ENCODE data around the gene COL5A1. TPM values are rescaled to one million over a fixed set of nuclear protein-coding genes. Genes with fewer than 3 reads are reported as not detected.

COL5A1 gene
- total RNA-seq, 1 experiment from 2014 or later, result 9.5 TPM

DNA sequence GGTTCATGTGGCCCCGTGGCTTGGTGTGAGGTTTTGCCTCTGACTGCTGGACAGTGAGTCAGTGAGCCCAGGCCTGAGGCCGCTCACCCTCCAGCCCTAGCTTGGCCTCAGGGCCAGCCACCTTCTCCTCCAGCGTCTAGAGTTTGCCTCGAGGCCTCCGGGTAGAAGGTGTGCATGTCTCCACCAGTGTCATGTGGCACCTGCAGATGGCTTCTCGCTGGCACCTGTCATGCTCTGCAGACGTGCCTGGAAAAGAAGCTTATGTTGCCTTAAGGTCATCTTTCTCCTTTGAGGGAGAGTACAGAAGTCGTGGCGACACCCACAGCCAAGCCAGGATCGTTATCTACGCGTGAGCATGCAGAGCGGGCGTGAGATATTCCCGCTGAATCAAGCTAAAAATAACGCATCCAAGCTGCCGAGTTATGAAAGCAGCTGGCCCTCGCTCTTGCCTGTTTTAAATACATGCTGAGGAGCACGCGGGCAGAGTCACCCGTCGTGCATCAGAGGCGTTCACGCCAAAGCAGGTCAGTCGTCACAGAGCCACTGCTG lies 159.3 kb downstream of the COL5A1 start:
- Histone ChIP-seq H3K9me3 (ENCODE audit: control insufficient read depth, low read depth, low read length) (no peaks in the 10 kb centered on the region), H3K18ac (ENCODE audit: insufficient read length, low read depth, low read length) (no peak overlapping the region), H4K91ac (ENCODE audit: insufficient read length, low read depth, low read length) (no peak overlapping the region), H2BK20ac (ENCODE audit: low read depth, low read length, poor library complexity, severe bottlenecking) (no peak overlapping the region), H3K4me2 (ENCODE audit: insufficient read depth, insufficient read length, low read length) (no peak overlapping the region), H3K23ac (ENCODE audit: insufficient read length, low read depth, low read length) (no peak overlapping the region), H2BK12ac (ENCODE audit: insufficient read length, low read depth, low read length) (no peak overlapping the region), H3K79me2 (ENCODE audit: insufficient read depth, low read length) (no peaks in the 10 kb centered on the region), H3K23me2 (ENCODE audit: insufficient read length, low read depth, low read length, poor library complexity, severe bottlenecking) (no peaks in the 10 kb centered on the region), H4K5ac (ENCODE audit: insufficient read length, low read depth, low read length) (no peak overlapping the region), H3T11ph (ENCODE audit: low read length) (no peak overlapping the region), H3K56ac (ENCODE audit: insufficient read length, low read depth, low read length) (no peak overlapping the region), H3K27me3 (ENCODE audit: insufficient read depth, low read length) (no peaks in the 10 kb centered on the region), H4K20me1 (ENCODE audit: control insufficient read depth, insufficient read depth, insufficient read length) (no peaks in the 10 kb centered on the region), H2AFZ (ENCODE audit: low read length) (no peak overlapping the region), H4K8ac (replicated peaks; ENCODE audit: insufficient read length, low read depth, low read length) (no peak overlapping the region), H2BK5ac (ENCODE audit: insufficient read length, low read length) (no peak overlapping the region), H3K9ac (ENCODE audit: extremely low read depth, insufficient read length, low read length) (no peak overlapping the region), H2BK15ac (ENCODE audit: low read depth, low read length) (no peak overlapping the region), H3K27ac (ENCODE audit: insufficient read length, low read depth, low read length) (no peak overlapping the region), H3K4ac (ENCODE audit: low read depth, low read length) (no peak overlapping the region), H3K79me1 (ENCODE audit: insufficient read depth, low read depth, low read length, poor library complexity, severe bottlenecking) (no peaks in the 10 kb centered on the region), H2BK120ac (ENCODE audit: low read depth, low read length, poor library complexity, severe bottlenecking) (no peak overlapping the region), H2AK5ac (ENCODE audit: insufficient read length, low read length) (no peak overlapping the region), H3K4me1 (ENCODE audit: insufficient read depth, low read length) (no peaks in the 10 kb centered on the region), H3K14ac (ENCODE audit: insufficient read depth, low read length) (no peak overlapping the region)
- Mint-ChIP-seq H3K4me1 (peaks cover 14 to 15% of the 10 kb centered on the region in 2 experiments), H3K27ac (no peak overlapping the region), H3K27me3 (ENCODE audit: low read depth) (no peaks in the 10 kb centered on the region), H3K36me3 (ENCODE audit: insufficient read depth in 1 of 3, low read depth in 3 of 3) (peaks cover 3 to 5% (median 4%) of the 10 kb centered on the region in 3 experiments; a peak in 2 of 7 replicates), H3K9me3 (no peaks in the 10 kb centered on the region), H3K4me3 (no peak overlapping the region)
- WGBS (ENCODE audit: extremely low coverage, insufficient read length, low lambda C conversion rate), result no CpG with 5 or more reads among the region's 25 CpGs
- no peak for DNase-seq
- TF ChIP-seq, protein P1, sequence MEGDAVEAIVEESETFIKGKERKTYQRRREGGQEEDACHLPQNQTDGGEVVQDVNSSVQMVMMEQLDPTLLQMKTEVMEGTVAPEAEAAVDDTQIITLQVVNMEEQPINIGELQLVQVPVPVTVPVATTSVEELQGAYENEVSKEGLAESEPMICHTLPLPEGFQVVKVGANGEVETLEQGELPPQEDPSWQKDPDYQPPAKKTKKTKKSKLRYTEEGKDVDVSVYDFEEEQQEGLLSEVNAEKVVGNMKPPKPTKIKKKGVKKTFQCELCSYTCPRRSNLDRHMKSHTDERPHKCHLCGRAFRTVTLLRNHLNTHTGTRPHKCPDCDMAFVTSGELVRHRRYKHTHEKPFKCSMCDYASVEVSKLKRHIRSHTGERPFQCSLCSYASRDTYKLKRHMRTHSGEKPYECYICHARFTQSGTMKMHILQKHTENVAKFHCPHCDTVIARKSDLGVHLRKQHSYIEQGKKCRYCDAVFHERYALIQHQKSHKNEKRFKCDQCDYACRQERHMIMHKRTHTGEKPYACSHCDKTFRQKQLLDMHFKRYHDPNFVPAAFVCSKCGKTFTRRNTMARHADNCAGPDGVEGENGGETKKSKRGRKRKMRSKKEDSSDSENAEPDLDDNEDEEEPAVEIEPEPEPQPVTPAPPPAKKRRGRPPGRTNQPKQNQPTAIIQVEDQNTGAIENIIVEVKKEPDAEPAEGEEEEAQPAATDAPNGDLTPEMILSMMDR (conservative IDR thresholded peaks at IDR 0.05), result no peak
